Gastroesophageal sphincter (tissue), 3 donors: ENCODE results near the gene KIF16B.

Source experiments
- POLR2A ChIP-seq, 2 donors: fragments of 450-650 bp; IDR thresholded peaks; one replicate each; pipeline ENCODE4 v1.6.1; 2017; ENCODE audit warnings: antibody characterized with exemption in 2 of 2, mild to moderate bottlenecking in 2 of 2, moderate library complexity in 1 of 2
- POLR2AphosphoS5 ChIP-seq: sonication (generic); formaldehyde crosslinking; IDR thresholded peaks from one replicate; pipeline ENCODE4 v1.6.1; 2017; ENCODE audit warnings: antibody characterized with exemption
- TF ChIP-seq, protein P1 (sequence below), 4 experiments: fragments of 200-600 bp in 2 of 4; fragments of 450-650 bp in 2 of 4; sonication (generic) in 1 of 4; IDR thresholded peaks; one replicate each; pipeline ENCODE4 v1.5.1; 2017 to 2019; ENCODE audit warnings: antibody characterized with exemption in 4 of 4, mild to moderate bottlenecking in 2 of 4, moderate library complexity in 2 of 4

DNA sequence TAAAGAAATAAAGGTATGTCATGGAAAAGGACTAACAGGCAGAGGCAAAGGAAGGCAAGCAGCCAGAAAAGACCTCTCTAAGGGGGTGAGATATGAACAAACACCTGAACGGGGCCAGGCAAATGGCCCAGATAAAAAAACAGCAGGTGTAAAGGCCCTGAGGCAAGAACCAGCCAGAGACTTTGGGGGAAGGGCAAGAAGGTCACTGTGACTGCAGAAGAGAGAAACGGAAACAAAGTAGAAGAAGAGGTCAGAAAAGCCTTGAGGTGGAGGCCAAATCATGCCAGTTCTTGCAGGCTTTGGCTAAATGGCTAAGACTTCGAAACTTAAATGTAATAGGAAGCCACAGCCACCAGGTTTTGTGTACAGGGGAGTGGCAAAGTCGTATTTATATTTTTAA is 30.8 kb downstream of the KIF16B start:
- TF ChIP-seq, protein P1, sequence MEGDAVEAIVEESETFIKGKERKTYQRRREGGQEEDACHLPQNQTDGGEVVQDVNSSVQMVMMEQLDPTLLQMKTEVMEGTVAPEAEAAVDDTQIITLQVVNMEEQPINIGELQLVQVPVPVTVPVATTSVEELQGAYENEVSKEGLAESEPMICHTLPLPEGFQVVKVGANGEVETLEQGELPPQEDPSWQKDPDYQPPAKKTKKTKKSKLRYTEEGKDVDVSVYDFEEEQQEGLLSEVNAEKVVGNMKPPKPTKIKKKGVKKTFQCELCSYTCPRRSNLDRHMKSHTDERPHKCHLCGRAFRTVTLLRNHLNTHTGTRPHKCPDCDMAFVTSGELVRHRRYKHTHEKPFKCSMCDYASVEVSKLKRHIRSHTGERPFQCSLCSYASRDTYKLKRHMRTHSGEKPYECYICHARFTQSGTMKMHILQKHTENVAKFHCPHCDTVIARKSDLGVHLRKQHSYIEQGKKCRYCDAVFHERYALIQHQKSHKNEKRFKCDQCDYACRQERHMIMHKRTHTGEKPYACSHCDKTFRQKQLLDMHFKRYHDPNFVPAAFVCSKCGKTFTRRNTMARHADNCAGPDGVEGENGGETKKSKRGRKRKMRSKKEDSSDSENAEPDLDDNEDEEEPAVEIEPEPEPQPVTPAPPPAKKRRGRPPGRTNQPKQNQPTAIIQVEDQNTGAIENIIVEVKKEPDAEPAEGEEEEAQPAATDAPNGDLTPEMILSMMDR (IDR thresholded peaks at IDR 0.05), result no peak
- no peak for TF ChIP-seq POLR2AphosphoS5
- no peak for TF ChIP-seq POLR2A (IDR thresholded peaks at IDR 0.05)
